ENCODE measurements around the gene CARMIL1. TPM values are rescaled to one million over a fixed set of nuclear protein-coding genes. Genes with fewer than 3 reads are reported as not detected.

Gene CARMIL1
- total RNA-seq, 2 experiments from 2014 or later, result 3.9 to 4.7 TPM

GRCh38 chr6:25346064-25346463 lies 66.9 kb downstream of the CARMIL1 start:
- Mint-ChIP-seq H3K4me1 (ENCODE audit: low read depth) (peaks cover 9% of the 10 kb centered on the region), H3K4me3 (no peak overlapping the region), H3K9me3 (no peaks in the 10 kb centered on the region), H3K27ac (no peak overlapping the region), H3K36me3 (ENCODE audit: low read depth) (no peaks in the 10 kb centered on the region), H3K27me3 (no peaks in the 10 kb centered on the region)
- no peaks in the 10 kb centered on the region for H3K36me3 ChIP-seq (ENCODE audit: insufficient read depth, low read length)
- POLR2A ChIA-PET, result no interaction called here
- no peaks in the 10 kb centered on the region for H3K27me3 ChIP-seq (ENCODE audit: control insufficient read depth in 1 of 2, insufficient read depth in 2 of 2, low read length in 2 of 2)
- DNase-seq (no peak), ATAC-seq (ENCODE audit: poor library complexity) (no peak)
- CTCF ChIA-PET, result interaction anchor here (1.4 kb wide), 1 partner anchor 81 kb away, joined by 4 read pairs; no protein-coding TSS in a partner anchor
- TF ChIP-seq CTCF (IDR thresholded peaks at IDR 0.05), result no peak
- intact Hi-C loops (cut with DNase I, micrococcal nuclease), result no loop called here
- no peaks in the 10 kb centered on the region for H3K9me3 ChIP-seq (ENCODE audit: control insufficient read depth in 1 of 2, insufficient read depth in 1 of 2, low read length in 2 of 2)
- no peak overlapping the region for H3K27ac ChIP-seq (ENCODE audit: low read depth in 1 of 2, low read length in 2 of 2)
- H3K4me1 ChIP-seq (ENCODE audit: insufficient read depth, low read length), result peaks cover 2% of the 10 kb centered on the region
- H3K4me3 ChIP-seq (ENCODE audit: low read length), result no peak overlapping the region

GRCh38 chr6:25350573-25350972 lies 71.4 kb downstream of the CARMIL1 start:
- H3K36me3 Mint-ChIP-seq (ENCODE audit: low read depth), result no peaks in the 10 kb centered on the region
- no peaks in the 10 kb centered on the region for H3K27me3 Mint-ChIP-seq
- H3K4me3 ChIP-seq (ENCODE audit: low read length), result no peak overlapping the region
- DNase-seq (no peak), ATAC-seq (ENCODE audit: poor library complexity) (no peak)
- H3K36me3 ChIP-seq (ENCODE audit: insufficient read depth, low read length), result no peaks in the 10 kb centered on the region
- CTCF ChIA-PET, result no interaction called here
- no peak overlapping the region for H3K4me3 Mint-ChIP-seq
- no peak overlapping the region for H3K27ac ChIP-seq (ENCODE audit: low read depth in 1 of 2, low read length in 2 of 2)
- no peaks in the 10 kb centered on the region for H3K9me3 Mint-ChIP-seq
- TF ChIP-seq CTCF (IDR thresholded peaks at IDR 0.05), result no peak
- intact Hi-C loops (cut with DNase I, micrococcal nuclease), result no loop called here
- no peaks in the 10 kb centered on the region for H3K9me3 ChIP-seq (ENCODE audit: control insufficient read depth in 1 of 2, insufficient read depth in 1 of 2, low read length in 2 of 2)
- POLR2A ChIA-PET, result no interaction called here
- peaks cover 5% of the 10 kb centered on the region for H3K4me1 ChIP-seq (ENCODE audit: insufficient read depth, low read length)
- H3K27me3 ChIP-seq (ENCODE audit: control insufficient read depth in 1 of 2, insufficient read depth in 2 of 2, low read length in 2 of 2), result no peaks in the 10 kb centered on the region
- peaks cover 15% of the 10 kb centered on the region for H3K4me1 Mint-ChIP-seq (ENCODE audit: low read depth)
- no peak overlapping the region for H3K27ac Mint-ChIP-seq

- no peaks in the 10 kb centered on the region for H3K27me3 Mint-ChIP-seq
- CTCF ChIA-PET, result no interaction called here
Observed at GRCh38 chr6:25351485-25351884, 72.3 kb downstream of the CARMIL1 start.

More at GRCh38 chr6:25351485-25351884, 72.3 kb downstream of the CARMIL1 start:
- intact Hi-C loops (cut with DNase I, micrococcal nuclease), result no loop called here
- Histone ChIP-seq H3K4me3 (ENCODE audit: low read length) (no peak overlapping the region), H3K27ac (ENCODE audit: low read depth in 1 of 2, low read length in 2 of 2) (no peak overlapping the region), H3K36me3 (ENCODE audit: insufficient read depth, low read length) (no peaks in the 10 kb centered on the region), H3K4me1 (ENCODE audit: insufficient read depth, low read length) (peaks cover 5% of the 10 kb centered on the region), H3K9me3 (ENCODE audit: control insufficient read depth in 1 of 2, insufficient read depth in 1 of 2, low read length in 2 of 2) (no peaks in the 10 kb centered on the region), H3K27me3 (ENCODE audit: control insufficient read depth in 1 of 2, insufficient read depth in 2 of 2, low read length in 2 of 2) (no peaks in the 10 kb centered on the region)
- DNase-seq (no peak), ATAC-seq (ENCODE audit: poor library complexity) (no peak)
- H3K9me3 Mint-ChIP-seq, result no peaks in the 10 kb centered on the region
- no peaks in the 10 kb centered on the region for H3K36me3 Mint-ChIP-seq (ENCODE audit: low read depth)
- TF ChIP-seq CTCF (IDR thresholded peaks at IDR 0.05), result no peak
- no peak overlapping the region for H3K27ac Mint-ChIP-seq
- POLR2A ChIA-PET, result no interaction called here
- H3K4me1 Mint-ChIP-seq (ENCODE audit: low read depth), result peaks cover 15% of the 10 kb centered on the region
- no peak overlapping the region for H3K4me3 Mint-ChIP-seq

Data from CD4-positive, alpha-beta T cell (primary cell).